Skin of body (tissue), 2 donors: Measurements from ENCODE around the gene HOXD11. TPM values are rescaled to one million over a fixed set of nuclear protein-coding genes. Genes with fewer than 3 reads are reported as not detected.

Experiments
- DNase-seq: peaks from one replicate; lab custom pipeline; 2025; lab: John Stamatoyannopoulos, UW
- total RNA-seq: library from RNA; depleted of rRNA; stranded (reverse); fragments of >200 nt; gene quantifications from one replicate; pipeline ENCODE4 v1.2.3, GENCODE V29; 2014

Gene HOXD11
- not detected for total RNA-seq

DNA sequence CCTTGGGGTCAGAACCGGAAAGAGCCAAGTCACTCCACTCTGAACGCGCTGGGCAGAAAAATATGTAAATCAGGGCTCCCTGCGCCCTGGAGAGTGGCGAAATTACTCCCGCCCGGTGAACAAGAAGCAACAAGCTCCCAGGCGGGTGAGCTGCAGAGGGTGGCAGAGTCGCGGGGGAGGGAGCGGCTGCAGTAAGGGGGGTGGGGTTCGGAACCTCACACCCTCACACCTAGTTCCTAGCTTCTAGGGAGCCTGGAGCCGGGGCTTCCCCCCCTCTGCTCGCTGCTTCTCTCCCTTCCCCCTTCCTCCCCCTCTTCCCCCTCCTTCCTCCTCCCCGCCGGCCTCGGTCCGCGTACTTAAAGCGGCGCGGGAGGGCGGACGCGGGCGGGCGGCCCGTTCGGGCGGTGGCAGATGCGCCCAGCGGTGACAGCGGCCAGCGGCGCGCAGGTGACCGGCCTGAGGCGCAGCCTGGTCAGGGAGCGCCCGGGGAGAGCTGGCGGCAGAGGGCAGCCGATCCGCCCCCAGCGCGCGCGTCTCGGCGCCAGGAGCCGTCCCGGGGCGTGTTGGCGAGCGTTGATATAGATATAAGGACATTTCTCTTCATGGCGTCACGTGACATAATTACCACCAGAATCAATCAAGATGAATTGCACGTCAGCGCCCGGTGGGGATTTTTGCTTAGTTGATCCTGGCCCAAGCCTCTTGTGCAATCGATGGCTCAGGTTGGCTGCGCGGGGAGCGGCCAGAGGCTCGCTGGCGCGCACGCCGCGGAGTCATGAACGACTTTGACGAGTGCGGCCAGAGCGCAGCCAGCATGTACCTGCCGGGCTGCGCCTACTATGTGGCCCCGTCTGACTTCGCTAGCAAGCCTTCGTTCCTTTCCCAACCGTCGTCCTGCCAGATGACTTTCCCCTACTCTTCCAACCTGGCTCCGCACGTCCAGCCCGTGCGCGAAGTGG lies at the start of gene HOXD11:
TSS of gene HOXD11 (plus strand) at position 700 of the 959 bp plus-strand sequence. CDS start at position 776, 76 bp downstream.
- DNase-seq, result no peak

DNA sequence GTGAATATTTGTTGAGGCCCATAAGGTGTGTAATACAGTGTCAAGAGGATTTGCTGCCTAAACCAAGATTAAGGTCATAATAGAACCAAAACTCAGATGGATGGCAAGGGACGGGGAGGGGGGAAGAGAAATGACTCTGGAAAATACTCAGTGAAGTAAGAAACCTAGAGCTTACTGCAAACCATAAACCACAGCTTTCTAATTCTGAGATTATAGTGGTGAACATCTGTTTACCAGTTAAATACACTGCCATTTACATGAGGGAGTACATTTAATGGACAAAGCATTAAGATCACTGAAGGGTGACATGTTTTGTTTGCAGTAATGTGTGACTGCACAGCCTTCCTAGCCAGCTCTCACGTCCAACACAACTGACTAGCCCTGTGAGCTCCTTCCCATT lies 43.1 kb upstream of the HOXD11 start:
- no peak for DNase-seq

DNA sequence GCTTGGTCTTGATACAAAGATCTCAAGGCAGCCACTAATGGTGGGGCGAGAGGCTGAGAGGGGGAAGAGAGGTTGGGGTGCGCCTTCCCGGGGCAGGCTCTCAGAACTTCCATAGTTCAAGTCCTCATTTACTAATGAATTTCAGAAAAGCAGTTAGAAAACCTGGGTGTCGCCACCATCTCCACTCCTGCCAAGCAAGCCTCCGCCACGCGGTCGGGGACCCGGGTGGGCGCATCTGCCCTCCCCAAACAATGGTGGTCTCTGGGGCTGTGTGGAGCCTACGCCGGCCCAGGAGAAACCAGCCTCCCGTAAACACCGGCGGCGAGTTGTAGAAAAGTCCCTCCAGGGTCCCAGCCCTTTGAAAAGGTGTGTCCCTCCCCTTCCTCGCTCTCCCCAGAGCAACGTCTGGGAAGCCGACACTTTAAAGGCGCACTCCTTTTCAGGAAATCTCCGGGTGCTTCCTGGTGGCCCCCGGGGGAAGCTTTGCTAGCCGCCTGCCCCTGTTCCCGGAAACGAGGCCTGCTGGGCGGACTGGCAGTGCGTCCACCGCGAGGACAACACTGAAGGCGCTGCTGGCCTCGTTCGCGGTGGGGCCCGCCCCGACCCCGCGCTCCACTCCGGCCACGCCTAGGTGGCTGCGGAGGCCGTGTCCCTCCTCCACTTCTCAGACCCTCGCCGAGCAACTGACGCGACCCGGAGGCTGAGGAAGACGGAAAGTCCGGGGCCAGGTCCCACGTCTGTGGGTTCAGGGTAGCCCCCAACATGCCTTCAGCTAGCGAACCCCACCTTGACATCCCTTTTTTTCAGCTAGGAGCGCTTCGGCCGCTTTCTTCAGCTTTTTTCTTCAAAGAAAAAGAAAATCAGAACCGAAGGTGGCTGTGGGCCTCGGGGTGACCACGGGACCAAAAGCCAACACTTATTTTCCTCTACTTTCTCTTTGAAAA lies 40.2 kb upstream of the HOXD11 start:
- DNase-seq, result no peak

DNA sequence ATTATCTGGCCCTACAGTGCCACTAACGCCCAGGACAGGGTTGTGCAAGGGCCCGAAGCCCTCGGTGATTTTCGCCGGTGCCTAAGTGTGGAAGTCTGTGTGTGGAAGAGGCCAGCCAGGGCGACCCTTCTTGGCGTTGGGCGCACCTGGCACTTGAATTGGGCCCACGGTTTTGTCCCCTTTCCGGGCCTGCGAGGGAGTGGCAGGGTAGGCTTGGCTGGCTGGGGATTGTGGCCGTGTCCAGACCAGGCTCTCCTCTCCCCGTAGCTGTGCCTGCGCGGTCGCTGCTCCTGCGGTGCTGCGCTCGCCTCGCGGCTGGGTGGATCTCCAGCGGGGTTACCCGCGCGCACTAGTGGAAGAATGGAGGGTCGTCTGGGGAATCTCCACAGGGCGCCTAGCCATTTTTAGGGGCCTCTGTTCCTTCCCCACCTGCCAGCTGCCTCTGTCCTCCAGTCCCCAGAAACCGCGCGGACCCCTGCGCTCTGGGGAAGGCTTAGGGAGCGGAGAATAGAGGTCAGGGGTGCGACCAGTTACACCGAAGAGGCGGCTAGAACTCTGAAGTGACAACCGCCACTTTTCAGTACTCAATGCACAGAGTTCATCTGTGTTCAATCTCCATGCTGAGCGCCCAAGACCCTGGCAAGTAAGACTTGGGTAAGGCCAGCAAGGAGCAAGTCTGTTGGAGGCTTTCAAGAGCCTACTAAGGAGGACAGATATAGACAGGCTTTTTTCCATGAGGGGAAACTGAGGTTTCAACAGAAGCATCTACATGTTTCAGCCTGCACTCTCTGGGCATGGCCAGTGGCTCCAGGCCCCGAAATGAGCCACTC lies 39.3 kb upstream of the HOXD11 start:
- no peak for DNase-seq

DNA sequence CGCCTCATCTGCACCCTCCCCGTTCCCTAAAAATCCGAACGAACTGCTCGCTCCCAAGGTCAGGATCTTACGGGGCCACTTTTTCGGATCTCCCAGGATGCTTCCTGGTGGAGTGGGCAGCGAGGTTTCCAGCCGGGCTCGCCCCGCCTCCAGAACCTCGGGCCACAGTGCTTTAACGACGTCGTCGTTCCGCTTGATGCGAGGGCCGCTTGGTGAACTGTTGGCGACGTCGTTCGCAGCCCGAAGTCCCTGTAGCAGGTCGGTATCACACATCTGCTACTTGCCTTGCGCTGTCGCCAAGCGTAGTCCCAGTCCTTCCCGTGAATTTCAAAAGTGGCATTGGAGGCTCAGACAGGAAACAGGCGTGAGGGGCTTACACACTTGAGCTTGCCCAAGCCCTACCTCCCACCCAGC lies 38.7 kb upstream of the HOXD11 start:
- DNase-seq, result no peak

DNA sequence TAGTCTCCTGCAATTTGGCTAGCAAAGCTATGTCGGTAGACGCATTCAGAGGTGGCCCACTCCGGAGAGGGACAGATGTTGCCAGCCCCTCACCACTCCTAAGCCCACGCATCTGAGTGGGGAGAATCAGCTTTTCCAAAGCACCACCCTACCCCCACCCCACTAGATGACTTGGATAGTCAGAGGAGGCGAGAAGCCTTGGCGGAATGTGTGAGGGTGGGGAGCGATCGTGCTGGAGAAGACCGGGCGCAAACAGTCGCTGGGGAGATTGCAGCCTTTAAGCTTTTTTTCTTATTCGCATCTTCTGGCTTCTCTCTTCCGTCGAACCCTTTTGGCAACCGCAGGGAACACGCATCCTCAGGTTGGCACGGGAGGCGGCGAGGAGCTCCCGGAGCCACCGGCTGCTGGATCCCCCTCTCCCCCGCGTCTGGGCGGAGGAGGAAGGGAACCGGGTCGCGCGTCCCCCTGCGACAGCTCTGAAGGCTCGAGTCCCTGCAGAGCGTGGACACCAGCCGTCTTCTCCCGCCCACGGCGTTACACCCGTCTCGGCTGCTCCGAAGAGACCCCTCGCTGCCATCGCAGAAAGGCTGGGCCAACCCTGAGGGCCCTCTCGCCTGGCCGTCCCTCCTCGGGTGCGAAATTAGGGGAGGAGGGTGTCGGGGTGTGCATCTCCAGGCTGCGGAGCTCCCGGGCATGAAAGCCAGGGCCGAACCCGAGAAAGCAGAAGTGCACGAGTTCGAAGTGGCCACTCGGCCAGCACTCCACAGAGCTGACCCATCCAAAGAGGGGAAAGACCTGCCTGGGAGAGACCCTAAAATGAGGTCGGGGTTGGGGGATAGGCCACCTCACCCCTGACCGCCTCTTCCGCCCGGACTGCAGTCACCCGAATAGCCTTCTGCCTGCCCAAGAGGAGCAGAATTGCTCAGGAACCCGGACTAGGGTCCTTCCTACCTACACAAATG lies 35.5 kb upstream of the HOXD11 start:
- DNase-seq, result no peak

DNA sequence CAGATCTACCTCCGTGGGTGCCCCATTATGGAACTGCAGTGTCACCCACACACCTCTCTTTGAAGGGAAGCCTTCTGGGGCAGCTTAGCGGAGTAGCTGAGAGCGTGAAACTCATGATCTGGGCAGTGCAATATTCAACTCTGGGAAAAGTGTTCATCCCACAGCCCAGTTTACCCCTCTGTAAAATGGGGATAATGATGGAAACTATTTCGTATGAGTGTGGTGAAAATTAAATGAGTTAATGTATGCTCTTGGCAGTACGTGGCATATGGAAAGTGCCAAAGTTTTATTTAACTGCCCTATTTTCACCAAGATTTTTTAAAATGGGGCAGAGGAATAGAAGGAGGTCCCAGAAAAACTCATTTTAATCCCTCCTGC lies 34.8 kb upstream of the HOXD11 start:
- DNase-seq, result no peak

DNA sequence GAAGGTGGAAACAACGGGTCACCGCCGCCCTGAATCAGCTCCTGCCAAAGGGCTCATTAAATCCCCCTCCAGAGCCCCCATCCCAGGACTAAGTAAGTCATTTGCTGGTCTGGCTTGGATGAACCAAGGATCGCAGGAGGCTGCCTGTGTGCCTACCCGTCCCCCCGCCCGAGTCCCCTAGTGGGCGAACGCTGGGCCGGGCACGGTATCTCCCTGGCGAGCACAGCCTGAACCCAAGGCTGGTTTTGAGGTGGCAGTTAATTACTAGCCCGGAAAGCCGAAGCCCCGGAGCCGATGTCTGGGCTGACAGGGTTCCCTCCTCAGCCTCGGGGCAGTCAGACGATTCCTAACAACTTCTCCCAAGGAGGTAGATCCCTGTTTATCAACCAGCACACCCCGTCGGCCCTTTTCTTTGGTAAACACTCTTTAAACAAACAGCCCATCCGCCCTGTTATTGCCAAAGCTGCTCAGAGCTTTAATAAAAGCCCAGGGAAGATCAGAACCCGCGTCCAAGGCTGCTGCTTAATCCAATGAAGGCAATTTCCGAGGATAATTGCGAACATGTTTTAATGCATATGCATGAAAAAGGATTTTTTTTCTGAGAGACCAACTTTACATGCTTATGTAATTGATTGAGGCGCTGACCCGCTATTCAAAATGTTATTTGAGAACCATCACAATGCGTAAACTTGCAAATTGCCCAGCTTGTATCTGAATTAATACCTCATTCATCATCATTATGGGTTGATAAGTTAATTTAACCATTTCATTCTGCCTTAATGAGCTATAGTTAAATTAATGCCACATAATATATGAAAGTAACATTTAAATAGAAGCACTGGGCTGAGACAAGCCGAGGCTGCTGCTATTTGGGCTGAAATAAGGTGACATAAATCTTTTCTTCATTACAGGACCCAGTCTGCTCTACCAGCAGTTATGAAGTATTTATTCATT lies 33.9 kb upstream of the HOXD11 start:
- no peak for DNase-seq

DNA sequence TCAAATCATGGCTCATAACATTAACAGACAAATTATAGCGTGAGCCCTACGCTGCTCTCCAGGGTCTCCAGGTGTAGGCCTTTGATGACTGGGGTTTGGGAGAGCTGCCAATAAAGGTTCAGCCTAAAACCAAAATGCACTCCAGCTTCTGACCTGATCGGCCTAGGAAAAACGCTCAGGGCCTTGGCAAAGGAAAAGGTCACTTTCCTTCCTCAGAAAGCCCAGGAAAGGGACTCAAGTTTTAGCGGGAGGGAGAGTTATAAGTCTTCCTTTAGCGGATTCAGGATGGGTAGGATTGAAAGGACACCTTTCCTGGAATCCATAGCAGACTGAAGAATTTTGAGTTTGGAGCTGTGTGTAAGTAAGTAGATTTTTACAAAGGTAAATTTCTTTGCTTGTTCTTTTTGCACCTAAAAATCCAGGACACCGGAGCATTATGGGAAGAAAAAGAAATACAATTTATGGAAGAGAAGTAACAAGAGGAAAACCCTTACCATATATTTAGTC lies 32.1 kb upstream of the HOXD11 start:
- DNase-seq, result no peak

DNA sequence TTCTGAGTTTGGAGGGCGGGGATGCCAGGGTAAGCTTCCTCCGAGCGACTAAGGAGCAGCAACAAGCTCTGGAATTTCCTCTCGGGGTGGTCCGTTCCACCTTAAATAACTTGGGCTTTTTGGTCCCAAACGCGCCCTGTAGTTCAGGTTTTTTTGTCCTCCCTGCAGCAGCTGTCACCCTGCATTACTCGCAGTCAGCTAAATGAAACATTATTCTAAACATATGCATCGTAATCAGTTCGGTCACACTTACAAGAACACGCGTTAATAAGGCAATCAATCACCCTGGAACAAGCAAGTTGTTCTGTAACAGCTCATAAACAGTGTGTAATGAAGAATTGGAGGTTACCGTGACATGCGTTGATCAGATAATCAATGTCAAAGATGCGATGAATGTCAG lies 31.6 kb upstream of the HOXD11 start:
- DNase-seq, result no peak

DNA sequence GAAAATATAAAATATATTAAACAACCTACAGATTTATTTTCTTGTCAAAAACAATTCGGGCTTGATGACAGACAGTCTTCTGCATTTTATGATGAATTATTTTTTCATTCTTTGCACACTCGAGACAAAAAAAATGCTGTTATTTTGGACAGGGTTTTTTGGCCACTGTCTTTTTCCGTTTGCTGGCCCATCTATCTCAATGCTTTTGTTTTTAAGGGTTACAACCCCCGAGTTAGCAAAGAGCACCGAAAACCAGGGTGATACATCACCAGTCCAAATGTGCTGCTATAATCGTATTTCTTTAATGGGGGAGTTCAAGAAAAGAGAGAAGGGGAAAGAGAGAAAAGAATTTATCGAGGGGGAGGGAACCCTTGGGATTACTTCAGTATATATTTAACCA lies 31.0 kb upstream of the HOXD11 start:
- DNase-seq, result no peak

DNA sequence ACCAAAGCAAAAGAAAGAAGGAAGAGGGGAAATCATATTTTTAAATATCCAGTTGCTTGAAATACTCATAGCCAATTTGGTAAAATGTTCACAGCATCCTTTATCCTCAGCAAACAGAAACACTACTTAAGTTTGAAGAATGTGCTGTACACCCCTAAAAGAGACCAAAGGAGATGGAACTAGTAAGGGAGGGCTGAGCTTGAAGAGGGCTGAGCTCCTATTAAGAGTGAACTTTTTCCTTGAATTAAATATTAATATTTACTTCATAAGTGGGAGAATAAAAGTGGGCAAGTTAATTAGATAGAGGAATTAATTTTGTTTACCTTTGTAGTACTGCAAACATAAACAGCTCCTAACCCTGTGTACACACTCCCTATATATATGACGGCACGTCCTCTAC lies 30.3 kb upstream of the HOXD11 start:
- no peak for DNase-seq

DNA sequence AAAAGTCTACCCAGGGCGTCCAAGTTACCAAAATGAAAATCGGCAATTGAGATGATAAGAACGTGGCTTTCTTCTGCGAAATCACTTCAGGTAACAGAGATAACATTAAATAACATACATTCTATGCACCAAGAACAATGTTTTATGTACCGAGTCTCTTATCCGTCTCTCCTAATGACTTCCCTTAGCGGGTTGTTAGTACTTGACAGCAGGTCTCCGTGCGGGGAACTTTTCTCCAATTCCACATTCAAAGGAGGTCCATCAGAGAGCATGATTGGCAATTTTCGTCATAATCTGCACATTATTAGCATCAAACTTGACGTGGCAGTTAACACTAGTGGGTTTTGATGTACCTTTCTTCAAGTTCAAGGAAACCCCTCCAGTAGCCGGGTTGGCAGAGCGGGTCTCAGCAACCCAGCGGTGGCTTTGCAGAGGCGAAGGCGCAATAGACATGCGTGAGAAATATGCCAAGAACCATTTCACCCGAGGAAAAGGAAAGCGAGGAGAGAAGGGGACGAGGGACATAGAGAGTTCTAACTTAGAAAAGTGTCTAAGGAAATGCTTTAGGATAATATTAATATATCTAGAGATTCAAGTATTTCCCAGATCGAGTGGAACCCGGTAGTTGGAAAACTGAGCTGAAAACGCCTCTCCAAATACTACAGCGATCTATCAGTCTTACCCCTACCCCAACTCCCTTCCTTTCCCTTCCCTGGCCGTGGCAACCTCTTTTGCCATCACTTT lies 28.4 kb upstream of the HOXD11 start:
- DNase-seq, result no peak

DNA sequence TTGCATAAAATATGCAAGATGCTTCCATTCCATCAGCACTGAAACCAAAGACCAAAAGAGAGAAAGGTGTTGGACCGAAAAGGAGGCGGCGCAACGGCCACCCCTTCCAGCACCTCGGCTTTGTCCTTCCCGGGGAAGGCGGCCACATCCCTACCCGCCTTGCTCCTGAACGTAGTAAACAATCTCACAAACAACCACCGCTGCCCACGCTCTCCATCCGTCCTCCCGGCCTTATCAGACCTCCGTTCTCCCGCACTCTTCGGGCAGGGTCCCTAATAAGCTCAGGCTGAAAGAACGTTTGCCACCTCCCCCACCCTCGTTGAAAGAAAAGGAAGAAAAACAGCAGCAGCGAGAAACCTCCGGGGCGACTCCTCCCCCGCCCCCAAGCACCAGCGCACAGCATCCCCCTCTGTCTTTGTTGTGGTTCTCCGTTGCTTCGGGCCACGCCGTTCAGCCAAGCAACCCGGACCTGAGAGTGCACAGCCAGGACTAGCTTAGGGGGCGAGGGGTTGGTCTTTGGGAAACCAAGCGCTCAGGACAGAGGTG lies 27.7 kb upstream of the HOXD11 start:
- no peak for DNase-seq

DNA sequence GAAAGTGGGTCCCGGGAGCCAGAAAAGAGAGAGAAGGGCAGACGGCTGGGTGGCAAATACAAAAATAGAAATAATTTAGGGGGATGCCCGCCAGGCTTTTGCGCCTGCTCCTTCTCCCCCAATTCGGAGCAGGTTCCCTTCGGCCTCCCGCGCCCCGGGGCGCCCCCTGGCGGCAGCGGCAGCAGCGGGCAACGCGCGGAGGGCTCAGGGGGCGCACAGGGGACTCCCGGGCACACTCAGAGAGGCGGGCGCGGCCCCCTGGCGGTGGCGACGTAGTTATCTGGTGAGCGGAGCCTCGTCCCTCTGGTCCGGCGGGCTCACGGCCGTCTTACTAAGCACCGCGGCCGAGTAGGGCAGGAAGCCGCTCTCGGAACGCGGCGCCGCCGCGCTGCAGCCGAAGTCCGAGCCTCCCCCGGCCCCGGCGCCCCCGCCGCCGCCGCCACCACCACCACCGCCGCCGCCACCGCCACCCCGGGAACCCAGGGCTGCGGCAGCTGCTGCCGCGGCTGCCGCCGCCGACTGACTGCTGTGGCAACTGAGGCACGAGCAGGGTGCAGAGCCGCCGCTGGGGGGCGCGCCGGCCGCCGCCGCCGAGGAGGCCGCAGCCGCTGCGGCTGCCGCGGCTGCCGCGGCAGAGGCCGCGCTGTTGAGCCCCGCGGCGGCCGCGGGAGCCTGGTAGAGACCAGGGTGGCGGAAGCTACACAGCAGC lies 27.1 kb upstream of the HOXD11 start:
- DNase-seq, result no peak

DNA sequence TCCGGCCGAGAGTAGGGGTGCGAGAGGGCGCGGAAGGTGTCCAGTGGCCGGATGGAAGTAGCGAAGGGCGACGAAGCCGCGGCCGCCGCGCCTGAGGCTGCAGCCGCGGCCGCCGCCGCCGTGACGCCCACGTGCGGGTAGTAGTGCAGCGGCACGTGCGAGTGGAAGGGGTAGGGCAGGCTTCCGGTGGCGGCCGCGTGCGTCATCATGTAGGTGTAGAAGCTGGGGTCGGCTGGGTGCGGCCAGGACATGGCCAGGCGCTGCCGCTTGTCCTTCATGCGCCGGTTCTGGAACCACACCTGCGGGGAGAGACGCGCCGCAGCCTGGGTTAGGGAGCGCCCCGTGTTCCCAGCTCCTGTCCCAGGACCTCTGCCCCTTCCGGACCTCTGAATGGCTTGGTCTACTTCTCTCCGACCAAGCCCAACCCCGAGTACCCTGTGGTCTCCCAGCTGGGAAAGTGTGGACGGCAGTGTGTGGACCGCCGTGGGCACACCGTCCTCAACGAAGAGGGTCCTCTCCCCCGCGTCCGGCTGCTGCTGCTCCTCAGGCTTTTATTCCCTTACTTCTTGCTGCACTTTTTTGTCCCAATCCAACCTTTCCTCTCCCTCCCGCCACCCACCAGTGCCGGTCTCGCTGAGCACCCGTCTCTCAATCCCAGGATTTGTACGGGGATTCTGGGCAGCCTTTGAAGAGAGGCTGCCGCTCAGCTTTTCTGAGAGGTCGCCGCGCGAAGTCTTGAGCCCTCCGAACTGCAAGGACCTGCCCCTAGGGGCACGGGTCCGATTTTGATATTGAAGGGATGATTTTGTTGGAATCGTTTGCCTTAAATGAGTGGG lies 26.3 kb upstream of the HOXD11 start:
- DNase-seq, result no peak
